ENCODE results near the gene PDK3. TPM values are rescaled to one million over a fixed set of nuclear protein-coding genes. Genes with fewer than 3 reads are reported as not detected.

Gene PDK3
- polyA plus RNA-seq, 1 of the 3 experiments (the other 2 are of a cell fraction), result 2.5 TPM

GRCh38 chrX:24435060-24435459 lies 30.0 kb upstream of the PDK3 start:
- H3F3A ChIP-seq (replicated peaks; ENCODE audit: insufficient read depth), result no peaks in the 10 kb centered on the region
- no peaks in the 10 kb centered on the region for H3K36me3 ChIP-seq (replicated peaks in 1 of 2; ENCODE audit: control insufficient read depth in 1 of 2, insufficient read depth in 2 of 2, low read length in 1 of 2)
- no peak overlapping the region for H3K9ac ChIP-seq
- no peak for DNase-seq
- H2AFZ ChIP-seq (ENCODE audit: low read depth), result no peak overlapping the region
- H3K27ac ChIP-seq (ENCODE audit: low read depth in 2 of 2, low read length in 1 of 2), result no peak overlapping the region
- no peaks in the 10 kb centered on the region for H3K9me3 ChIP-seq
- no peak overlapping the region for H3K4me3 ChIP-seq (ENCODE audit: low read depth in 2 of 2, low read length in 1 of 2)
- ChIA-PET POLR2A (no interaction called here), CTCF (no interaction called here)
- H3K27me3 ChIP-seq (ENCODE audit: insufficient read depth), result peaks cover 6% of the 10 kb centered on the region; the same call in 1 of the 2 replicates
- no peaks in the 10 kb centered on the region for H3K79me2 ChIP-seq (ENCODE audit: insufficient read depth)
- no peaks in the 10 kb centered on the region for H3K9me2 ChIP-seq
- H3K4me1 ChIP-seq (ENCODE audit: control insufficient read depth in 1 of 2, insufficient read depth in 2 of 2, low read depth in 1 of 2, low read length in 1 of 2), result no peaks in the 10 kb centered on the region
- no peak for TF ChIP-seq YY1 (IDR thresholded peaks at IDR 0.05; ENCODE audit: low read depth)
- no peak for TF ChIP-seq USF1 (IDR thresholded peaks at IDR 0.05; ENCODE audit: borderline replicate concordance, low read depth)
- TF ChIP-seq CHD2 (IDR thresholded peaks at IDR 0.05; ENCODE audit: low read length, partially characterized antibody), result no peak
- no peak for TF ChIP-seq GATA2 (CRISPR knock-in tag; IDR thresholded peaks at IDR 0.05)
- H4K20me1 ChIP-seq (ENCODE audit: insufficient read depth), result no peaks in the 10 kb centered on the region
- no peak overlapping the region for H3K4me2 ChIP-seq

GRCh38 chrX:24443918-24444317 lies 21.2 kb upstream of the PDK3 start:
- H3K9me3 ChIP-seq, result no peaks in the 10 kb centered on the region
- no peaks in the 10 kb centered on the region for H3K9me2 ChIP-seq
- H3F3A ChIP-seq (replicated peaks; ENCODE audit: insufficient read depth), result no peaks in the 10 kb centered on the region
- no peak overlapping the region for H3K4me2 ChIP-seq
- no peaks in the 10 kb centered on the region for H3K4me1 ChIP-seq (ENCODE audit: control insufficient read depth in 1 of 2, insufficient read depth in 2 of 2, low read depth in 1 of 2, low read length in 1 of 2)
- WGBS (ENCODE audit: low lambda C conversion rate), result 31% methylated on average over 4 of the region's 4 CpGs
- H3K27ac ChIP-seq (ENCODE audit: low read depth in 2 of 2, low read length in 1 of 2), result no peak overlapping the region
- no peak overlapping the region for H2AFZ ChIP-seq (ENCODE audit: low read depth)
- no peak for DNase-seq
- H3K27me3 ChIP-seq (ENCODE audit: insufficient read depth), result peaks cover 12% of the 10 kb centered on the region; the same call in 1 of the 2 replicates
- no peak overlapping the region for H3K4me3 ChIP-seq (ENCODE audit: low read depth in 2 of 2, low read length in 1 of 2)
- CTCF ChIA-PET, result interaction anchor here (1.3 kb wide), 1 partner anchor 700 kb away, joined by 3 read pairs; no protein-coding TSS in a partner anchor
- no peak overlapping the region for H3K9ac ChIP-seq
- no peaks in the 10 kb centered on the region for H3K36me3 ChIP-seq (replicated peaks in 1 of 2; ENCODE audit: control insufficient read depth in 1 of 2, insufficient read depth in 2 of 2, low read length in 1 of 2)
- H4K20me1 ChIP-seq (ENCODE audit: insufficient read depth), result no peaks in the 10 kb centered on the region
- TF ChIP-seq IRF3 (IDR thresholded peaks at IDR 0.05; ENCODE audit: low read depth, low read length), result no peak
- no peak for TF ChIP-seq ZBTB33 (IDR thresholded peaks at IDR 0.05; ENCODE audit: borderline replicate concordance, low read depth)
- TF ChIP-seq TEAD4 (IDR thresholded peaks at IDR 0.05; ENCODE audit: borderline replicate concordance, insufficient read depth), result no peak
- POLR2A ChIA-PET, result no interaction called here
- no peaks in the 10 kb centered on the region for H3K79me2 ChIP-seq (ENCODE audit: insufficient read depth)

All from SK-N-SH (cell line).